GM19193 (cell line): ENCODE measurements around the gene EXOC6B.

ENCODE experiments used
- POLR2A ChIP-seq: IDR thresholded peaks from 4 replicates; pipeline ENCODE4 v1.6.1; 2011; ENCODE audit not compliant: insufficient read depth, insufficient read length; ENCODE audit errors: extremely low read depth

EXOC6B gene

GRCh38 chr2:72712304-72712703 is 113.5 kb downstream of the EXOC6B start:
- TF ChIP-seq POLR2A = no peak

DNA sequence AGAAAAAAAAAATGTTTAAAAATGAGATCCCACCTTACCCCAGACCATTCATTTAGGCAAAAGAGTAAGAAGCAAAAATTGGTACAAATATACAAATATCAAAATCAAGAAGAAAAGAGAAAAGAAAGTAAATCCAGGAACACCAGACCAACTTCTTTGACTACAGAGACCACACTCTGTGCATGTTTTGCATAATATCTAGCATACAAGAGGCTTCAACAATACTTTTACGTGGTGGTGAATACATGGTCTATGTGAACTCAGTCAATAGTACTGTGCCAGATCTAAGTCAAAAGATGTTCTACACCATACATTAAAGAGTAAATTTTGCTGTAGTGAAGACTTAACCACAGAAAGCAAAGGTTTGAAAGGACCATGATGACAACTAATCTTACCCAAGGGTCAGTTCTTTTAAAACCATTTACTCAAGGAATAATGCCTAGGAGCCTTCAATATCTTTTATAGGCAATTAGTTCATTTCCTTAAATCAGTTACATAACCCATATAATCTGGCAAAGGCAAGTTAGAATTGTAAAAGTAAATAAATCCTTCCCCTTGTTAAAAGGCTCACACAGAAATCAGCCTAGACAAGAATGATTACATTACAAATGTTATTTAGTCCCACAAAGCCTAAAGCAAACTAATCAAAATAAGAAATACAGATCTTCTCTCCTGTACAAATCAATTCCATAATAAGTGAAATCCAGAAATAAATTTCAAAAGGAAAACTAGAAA is 115.2 kb downstream of the EXOC6B start:
- no peak for TF ChIP-seq POLR2A

DNA sequence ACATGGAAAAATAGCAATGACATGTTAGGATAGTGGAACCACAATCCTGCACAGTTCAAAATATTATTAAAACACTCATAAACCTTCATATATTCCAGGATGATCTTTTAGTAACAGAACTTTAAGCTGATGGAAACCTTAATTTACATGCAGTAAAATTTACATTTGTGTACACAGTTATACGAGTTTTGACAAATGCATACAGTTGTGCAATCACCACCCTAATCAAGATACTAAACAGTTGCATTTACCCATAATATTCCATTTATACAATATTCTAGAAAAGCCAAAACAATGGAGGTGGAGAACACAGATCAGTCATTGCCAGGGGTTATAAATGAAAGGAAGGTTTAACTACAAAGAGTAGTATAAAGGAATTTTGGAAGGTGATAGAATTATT is 117.6 kb downstream of the EXOC6B start:
- TF ChIP-seq POLR2A = no peak

DNA sequence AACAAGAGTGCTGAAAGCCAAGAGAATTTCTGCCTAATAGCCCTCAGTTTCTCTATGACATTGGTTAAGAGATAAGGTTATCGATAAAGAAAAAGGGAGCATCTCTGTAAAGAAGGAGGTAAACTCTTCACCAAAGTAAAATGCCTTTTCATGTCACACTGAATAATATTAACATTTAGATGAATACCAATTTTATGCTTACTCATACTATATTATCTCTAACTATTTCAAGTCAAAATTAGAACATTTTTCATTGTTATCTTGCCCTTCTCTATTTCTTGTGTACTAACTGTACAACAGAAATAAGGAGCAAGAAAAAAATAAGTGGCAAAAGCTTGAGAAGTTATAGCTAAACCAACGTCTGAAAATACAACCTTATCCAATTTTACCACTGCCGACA is 127.5 kb downstream of the EXOC6B start:
- no peak for TF ChIP-seq POLR2A

GRCh38 chr2:72696559-72696958 is 129.3 kb downstream of the EXOC6B start:
- TF ChIP-seq POLR2A = no peak

GRCh38 chr2:72695676-72696075 is 130.2 kb downstream of the EXOC6B start:
- no peak for TF ChIP-seq POLR2A

DNA sequence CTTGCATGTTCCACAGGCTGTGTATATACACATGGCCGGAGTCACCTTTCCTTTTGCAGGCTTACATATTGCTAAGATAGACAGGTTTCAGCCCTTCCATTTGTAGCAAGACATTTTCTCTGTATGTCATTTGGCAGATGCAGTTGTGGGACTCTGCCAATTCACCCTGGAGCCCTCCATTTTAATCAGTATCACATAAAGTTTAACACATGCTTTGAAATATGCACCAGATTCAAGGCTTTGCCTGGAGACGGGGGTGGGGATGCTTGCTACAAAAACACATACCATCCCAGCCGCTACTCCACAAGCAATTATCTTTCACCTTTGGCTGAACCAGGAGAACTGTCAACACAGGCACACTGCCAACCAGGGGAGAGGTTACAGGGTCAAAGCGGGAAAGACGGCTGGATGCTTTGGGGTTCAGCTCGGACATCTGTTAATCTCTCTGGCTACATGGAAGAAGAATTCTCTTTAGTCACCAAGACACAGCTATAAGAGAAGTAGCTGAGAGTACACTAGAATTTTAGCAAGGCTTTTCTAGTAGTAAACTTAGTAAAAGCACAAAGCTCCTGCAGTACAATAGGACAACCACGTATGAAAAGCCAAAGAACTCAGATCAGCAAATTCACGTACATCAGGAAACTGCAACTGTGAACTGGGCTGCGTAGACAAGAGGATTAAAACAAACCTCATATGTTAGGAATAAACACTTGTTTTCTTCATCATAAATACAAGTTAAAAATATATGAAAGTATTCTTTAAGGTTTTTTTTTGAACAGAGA is 130.9 kb downstream of the EXOC6B start:
- no peak for TF ChIP-seq POLR2A

GRCh38 chr2:72689579-72690195 is 136.1 kb downstream of the EXOC6B start:
- no peak for TF ChIP-seq POLR2A

- no peak for TF ChIP-seq POLR2A
Observed at GRCh38 chr2:72685638-72686213, 140.1 kb downstream of the EXOC6B start.

- no peak for TF ChIP-seq POLR2A
Observed at GRCh38 chr2:72682061-72682460, 143.8 kb downstream of the EXOC6B start.

GRCh38 chr2:72681016-72681995 is 144.5 kb downstream of the EXOC6B start:
- no peak for TF ChIP-seq POLR2A

GRCh38 chr2:72678024-72678423 is 147.8 kb downstream of the EXOC6B start:
- TF ChIP-seq POLR2A = no peak

- no peak for TF ChIP-seq POLR2A
Observed at GRCh38 chr2:72676341-72677025, 149.3 kb downstream of the EXOC6B start.
